Prostate gland (tissue), 2 donors: Measurements from ENCODE around the gene MYBPHL.

ENCODE experiments used
- CTCF ChIP-seq, 4 experiments: fragments of 200-600 bp in 2 of 4; fragments of 450-650 bp in 2 of 4; sonication (generic) in 2 of 4; IDR thresholded peaks; 1 replicate in 3 of 4; 2 replicates in 1 of 4; pipeline ENCODE4 v1.5.1; 2016 to 2019; ENCODE audit warnings: antibody characterized with exemption in 4 of 4, mild to moderate bottlenecking in 2 of 4, moderate library complexity in 2 of 4
- POLR2A ChIP-seq: fragments of 450-650 bp; IDR thresholded peaks from one replicate; pipeline ENCODE4 v1.6.1; 2016; ENCODE audit warnings: antibody characterized with exemption, mild to moderate bottlenecking
- POLR2AphosphoS5 ChIP-seq: sonication (generic); formaldehyde crosslinking; IDR thresholded peaks from one replicate; pipeline ENCODE4 v1.6.1; 2017; ENCODE audit warnings: antibody characterized with exemption

DNA sequence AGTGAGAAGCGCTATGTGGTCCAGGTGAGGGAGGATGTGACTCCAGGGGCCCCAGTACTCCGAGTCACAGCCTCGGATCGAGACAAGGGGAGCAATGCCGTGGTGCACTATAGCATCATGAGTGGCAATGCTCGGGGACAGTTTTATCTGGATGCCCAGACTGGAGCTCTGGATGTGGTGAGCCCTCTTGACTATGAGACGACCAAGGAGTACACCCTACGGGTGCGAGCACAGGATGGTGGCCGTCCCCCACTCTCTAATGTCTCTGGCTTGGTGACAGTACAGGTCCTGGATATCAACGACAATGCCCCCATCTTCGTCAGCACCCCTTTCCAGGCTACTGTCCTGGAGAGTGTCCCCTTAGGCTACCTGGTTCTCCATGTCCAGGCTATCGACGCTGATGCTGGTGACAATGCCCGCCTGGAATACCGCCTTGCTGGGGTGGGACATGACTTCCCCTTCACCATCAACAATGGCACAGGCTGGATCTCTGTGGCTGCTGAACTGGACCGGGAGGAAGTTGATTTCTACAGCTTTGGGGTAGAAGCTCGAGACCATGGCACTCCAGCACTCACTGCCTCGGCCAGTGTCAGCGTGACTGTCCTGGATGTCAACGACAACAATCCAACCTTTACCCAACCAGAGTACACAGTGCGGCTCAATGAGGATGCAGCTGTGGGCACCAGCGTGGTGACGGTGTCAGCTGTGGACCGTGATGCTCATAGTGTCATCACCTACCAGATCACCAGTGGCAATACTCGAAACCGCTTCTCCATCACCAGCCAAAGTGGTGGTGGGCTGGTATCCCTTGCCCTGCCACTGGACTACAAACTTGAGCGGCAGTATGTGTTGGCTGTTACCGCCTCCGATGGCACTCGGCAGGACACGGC is 55.3 kb downstream of the MYBPHL start:
- TF ChIP-seq POLR2AphosphoS5 (no peak), POLR2A (no peak), CTCF (IDR thresholded peaks at IDR 0.05) (no peak)
